ENCODE data around the gene PCDHGA9.

DNA sequence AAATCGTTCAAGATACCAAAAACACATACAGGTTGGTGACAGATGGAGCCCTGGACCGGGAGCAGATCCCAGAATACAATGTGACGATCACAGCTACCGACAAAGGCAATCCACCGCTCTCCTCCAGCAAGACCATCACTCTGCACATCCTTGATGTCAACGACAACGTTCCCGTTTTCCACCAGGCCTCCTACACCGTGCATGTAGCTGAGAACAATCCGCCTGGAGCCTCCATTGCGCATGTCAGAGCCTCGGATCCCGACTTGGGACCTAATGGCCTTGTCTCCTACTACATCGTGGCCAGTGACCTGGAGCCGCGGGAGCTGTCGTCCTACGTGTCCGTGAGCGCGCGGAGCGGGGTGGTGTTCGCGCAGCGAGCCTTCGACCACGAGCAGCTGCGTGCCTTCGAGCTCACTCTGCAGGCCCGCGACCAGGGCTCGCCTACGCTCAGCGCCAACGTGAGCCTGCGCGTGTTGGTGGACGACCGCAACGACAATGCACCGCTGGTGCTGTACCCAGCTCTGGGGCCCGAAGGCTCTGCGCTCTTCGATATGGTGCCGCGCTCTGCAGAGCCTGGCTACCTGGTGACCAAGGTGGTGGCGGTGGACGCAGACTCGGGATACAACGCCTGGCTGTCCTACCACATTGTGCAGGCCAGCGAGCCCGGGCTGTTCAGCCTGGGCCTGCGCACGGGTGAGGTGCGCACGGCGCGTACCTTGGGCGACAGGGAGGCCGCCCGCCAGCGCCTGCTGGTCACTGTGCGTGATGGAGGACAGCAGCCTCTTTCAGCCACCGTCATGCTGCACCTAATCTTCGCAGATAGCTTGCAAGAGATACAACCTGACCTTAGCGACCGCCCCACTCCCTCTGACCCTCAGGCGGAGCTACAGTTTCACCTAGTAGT, 30.8 kb upstream of the PCDHGA9 start:
- TF ChIP-seq, protein P1, sequence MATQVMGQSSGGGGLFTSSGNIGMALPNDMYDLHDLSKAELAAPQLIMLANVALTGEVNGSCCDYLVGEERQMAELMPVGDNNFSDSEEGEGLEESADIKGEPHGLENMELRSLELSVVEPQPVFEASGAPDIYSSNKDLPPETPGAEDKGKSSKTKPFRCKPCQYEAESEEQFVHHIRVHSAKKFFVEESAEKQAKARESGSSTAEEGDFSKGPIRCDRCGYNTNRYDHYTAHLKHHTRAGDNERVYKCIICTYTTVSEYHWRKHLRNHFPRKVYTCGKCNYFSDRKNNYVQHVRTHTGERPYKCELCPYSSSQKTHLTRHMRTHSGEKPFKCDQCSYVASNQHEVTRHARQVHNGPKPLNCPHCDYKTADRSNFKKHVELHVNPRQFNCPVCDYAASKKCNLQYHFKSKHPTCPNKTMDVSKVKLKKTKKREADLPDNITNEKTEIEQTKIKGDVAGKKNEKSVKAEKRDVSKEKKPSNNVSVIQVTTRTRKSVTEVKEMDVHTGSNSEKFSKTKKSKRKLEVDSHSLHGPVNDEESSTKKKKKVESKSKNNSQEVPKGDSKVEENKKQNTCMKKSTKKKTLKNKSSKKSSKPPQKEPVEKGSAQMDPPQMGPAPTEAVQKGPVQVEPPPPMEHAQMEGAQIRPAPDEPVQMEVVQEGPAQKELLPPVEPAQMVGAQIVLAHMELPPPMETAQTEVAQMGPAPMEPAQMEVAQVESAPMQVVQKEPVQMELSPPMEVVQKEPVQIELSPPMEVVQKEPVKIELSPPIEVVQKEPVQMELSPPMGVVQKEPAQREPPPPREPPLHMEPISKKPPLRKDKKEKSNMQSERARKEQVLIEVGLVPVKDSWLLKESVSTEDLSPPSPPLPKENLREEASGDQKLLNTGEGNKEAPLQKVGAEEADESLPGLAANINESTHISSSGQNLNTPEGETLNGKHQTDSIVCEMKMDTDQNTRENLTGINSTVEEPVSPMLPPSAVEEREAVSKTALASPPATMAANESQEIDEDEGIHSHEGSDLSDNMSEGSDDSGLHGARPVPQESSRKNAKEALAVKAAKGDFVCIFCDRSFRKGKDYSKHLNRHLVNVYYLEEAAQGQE (IDR thresholded peaks at IDR 0.05; ENCODE audit: insufficient replicate concordance, low read depth) = no peak
- TF ChIP-seq, protein P2, sequence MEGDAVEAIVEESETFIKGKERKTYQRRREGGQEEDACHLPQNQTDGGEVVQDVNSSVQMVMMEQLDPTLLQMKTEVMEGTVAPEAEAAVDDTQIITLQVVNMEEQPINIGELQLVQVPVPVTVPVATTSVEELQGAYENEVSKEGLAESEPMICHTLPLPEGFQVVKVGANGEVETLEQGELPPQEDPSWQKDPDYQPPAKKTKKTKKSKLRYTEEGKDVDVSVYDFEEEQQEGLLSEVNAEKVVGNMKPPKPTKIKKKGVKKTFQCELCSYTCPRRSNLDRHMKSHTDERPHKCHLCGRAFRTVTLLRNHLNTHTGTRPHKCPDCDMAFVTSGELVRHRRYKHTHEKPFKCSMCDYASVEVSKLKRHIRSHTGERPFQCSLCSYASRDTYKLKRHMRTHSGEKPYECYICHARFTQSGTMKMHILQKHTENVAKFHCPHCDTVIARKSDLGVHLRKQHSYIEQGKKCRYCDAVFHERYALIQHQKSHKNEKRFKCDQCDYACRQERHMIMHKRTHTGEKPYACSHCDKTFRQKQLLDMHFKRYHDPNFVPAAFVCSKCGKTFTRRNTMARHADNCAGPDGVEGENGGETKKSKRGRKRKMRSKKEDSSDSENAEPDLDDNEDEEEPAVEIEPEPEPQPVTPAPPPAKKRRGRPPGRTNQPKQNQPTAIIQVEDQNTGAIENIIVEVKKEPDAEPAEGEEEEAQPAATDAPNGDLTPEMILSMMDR (IDR thresholded peaks at IDR 0.05; ENCODE audit: insufficient read depth, low read length) = no peak
